ENCODE results near the gene AKAP12.

The AKAP12 gene

DNA sequence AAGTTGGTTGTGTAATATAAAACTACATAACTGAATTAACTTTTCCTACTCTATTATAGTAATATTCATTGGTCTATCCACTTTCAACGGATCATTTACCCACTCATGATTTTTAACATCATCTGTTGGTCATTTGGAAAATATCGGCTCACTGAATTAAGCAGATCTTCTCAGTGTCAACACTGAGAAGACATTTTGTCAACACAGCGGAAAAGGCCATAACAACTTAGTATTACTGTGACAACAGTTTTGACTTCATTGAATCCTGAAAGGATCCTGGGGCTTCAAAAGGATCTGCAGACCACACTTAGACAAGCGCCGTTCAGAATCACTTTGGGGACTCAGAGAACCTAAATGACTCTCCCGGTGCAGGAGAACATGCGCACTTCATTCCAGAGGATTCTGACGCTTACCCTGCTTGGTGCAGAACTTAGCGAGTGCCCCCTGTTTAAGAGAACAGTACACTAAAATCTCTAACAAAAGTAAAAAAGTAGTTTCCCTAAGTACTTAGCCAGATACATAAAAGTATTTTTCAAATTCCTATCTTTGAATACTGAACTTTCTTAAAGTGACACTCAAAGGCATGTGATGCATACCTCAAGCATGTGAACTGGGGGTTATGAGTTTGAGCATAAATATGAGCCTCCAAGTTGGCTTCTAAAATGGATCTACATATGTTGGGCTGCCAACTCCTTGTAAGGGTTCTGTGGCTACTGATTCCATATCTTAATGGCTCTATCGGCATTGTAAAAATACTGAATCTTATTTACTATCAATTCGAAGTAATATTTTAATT is 147.6 kb downstream of the AKAP12 start:
- no peak for DNase-seq

- DNase-seq, result no peak
These were observed 148.5 kb downstream of the AKAP12 start for GRCh38 chr6:151388236-151388635.

DNA sequence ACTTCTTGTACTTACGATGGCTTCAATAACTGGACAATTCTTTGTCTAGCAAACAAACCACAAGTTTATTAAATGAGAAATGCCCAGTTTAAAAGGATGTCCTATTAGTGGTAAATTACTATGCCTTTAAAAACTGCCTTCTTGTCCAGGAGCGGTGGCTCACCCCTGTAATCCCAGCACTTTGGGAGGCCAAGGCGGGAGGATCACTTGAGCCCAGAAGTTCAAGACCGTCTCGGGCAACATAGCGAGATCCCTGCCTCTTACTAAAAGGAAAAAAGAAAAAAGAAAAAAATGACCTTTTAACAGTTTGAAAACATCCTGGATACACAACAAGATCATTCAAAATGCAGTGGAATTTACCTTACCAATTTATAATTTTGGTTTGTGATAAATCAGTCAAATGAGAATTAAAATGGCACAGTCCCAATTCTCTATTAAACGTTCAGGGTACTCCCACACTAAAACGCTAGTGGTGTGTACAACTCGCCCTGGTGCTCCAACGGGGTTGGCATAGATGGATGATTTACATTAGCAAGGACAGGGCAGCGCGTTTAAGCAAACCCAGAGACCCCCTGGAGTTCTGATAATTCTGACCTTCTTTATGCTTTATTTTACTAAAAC is 149.3 kb downstream of the AKAP12 start:
- peak; percentile 27 for DNase-seq

DNA sequence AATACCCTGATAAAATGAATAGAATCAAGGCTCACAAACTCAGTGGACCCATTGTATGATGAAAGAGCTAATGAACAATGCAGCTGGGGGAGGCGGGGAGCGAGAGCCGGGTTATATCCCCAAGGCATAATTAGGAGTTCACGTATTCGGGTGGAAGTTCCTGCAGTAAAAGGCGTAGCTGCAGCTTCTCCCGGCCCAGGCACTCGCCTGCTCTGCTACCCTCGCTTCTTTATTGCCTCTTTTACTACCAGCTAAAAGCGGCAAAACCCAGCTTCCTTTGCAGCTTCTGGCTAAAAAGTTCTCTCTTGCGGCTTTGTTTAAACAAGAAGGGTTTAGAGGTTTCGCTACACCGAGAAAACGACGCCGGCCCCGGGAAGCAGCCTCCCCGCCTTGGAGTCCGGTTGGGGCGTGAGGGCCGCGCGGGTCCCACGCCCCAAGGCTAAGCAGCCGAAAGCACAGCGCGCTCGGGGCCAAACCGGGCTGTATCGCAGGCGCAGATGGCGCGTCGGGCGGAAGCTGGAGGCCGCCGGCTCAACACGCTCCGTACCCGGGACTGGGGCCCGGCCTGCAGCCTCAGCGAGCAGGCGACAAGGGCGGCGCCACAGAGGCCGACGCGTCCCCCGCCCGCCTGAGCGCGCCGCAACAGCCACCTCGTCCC is 150.0 kb downstream of the AKAP12 start:
- peak; percentile 27 for DNase-seq

DNA sequence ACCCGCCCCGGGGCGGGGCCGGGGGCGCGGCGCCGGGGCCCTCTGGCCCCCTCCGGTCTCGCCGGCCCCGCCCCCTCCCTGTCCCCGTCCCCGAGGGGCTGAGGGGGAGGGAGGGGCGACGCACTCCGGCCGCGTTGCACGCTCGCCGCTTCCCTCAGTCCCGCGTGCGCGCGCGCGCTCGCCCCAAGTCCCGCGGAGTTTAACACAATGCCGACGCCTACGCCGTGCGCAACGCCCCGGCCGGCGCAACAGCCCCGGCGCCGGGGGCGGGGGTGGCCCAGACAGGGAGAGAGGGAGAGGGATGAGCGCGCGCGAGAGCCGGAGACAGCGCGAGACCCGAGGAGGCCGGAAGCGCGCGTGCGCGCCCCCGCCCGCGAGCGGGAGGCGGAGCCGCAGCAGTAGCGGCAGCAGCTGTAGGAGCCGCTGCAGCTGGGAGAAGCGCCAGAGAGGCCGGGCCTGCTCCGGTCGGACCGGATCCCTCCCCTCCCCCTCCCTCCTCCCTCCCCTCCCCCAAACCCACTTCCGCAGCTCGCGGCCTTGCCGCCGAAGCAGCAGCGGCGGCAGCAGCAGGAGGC is 150.6 kb downstream of the AKAP12 start:
- peak; percentile 87 for DNase-seq

DNA sequence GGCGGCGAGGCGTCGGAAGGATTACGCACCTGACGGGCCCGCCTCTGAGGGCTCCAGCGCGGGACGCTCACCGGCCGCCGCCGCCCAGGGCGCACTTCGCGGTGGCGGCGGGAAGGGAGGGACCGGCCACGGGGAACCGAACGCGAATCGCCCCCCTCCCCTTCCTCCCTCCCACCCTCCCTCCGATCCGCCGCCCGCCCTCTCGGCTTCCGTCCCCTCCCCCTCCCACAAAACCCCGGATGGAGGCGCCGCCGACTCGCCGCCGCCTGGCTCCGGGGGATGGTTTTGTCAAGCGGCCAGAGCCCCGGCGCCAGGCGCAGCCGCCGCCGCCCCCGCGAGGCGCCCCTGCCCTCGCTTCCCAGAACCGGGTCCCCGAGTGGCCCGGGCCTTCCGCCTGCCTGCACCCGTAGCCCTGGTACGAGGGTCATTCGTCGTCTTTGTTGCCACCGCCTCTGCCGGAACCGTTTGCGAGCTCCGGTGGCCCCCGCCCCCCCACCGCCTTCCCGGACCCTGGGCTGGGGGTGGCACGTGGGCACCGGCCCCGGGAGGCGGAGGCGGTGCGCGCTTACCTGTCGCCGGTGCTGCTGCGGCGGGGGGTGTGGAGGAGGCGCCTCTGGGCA is 151.2 kb downstream of the AKAP12 start:
- DNase-seq, result peak; percentile 28

DNA sequence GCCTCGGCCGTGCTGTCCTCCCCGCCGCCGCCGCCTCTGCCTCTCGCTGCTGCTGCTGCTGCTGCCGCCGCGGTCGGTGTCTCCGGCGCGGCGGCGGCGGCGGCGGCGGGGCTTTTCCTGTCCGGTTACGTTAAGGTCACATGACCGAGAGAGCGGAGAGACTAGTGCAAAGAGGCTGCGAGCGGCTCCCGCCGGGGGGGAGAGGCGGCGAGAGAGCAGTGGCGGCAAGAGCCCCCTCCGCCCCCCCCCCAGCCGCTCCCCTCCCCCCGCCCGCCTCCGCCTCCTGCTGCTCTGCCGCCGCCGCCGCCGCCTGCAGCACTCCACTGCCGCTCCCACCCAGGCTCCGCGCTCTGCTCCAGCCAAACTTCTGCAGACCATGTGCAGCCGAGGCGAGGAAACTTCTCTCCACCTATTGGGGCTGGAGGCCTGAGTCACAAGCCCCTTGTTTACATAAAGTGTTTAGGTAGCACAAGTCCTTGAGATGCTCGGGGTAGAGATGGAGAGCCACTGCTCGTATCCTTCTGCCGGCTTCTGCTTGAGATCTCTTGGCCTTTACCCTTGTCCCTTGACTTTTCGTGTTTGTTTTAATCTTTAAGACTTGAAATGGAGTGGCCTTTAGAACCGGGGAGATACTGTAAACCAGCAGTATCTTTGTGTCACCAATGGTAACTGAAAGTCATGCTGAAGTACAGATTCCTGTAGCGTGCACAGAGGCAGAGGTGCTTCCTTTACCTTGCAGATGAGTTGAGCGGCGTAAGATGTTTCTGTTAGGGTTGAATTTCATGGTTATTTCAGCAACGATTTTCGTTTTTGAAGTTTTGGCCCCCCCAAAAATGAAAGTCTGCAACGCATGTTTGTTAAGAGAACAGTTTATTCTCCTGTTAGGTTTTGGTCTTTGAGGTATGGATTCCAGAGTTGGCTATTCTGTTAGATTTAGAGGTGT is 152.0 kb downstream of the AKAP12 start, which contains the start of gene ZBTB2:
Gene ZBTB2 (minus strand): TSS at position 89 of the 943 bp plus-strand sequence. CDS start 17,922 bp downstream, outside the sequence.
- no peak for DNase-seq

DNA sequence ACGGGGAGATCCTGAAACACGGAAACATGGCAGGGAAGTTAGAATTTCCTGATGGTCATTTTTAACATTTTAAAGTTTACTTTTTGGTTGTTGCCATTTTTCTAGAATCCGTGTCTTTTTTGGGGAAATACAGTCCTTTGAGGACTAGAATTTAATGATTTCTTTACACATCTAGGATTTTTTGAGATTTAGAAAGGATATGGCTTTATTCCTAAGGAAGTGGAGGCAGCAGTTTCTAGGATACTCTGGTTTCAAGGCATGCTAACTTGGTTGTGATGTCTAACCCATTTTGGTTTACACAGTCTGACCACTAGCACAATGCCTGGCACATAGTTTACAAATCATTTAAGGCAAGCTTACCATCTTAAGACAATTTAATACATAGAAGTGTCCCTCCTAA is 152.7 kb downstream of the AKAP12 start:
- DNase-seq, result no peak

- no peak for DNase-seq
These were observed 153.6 kb downstream of the AKAP12 start for GRCh38 chr6:151393410-151393809.

DNA sequence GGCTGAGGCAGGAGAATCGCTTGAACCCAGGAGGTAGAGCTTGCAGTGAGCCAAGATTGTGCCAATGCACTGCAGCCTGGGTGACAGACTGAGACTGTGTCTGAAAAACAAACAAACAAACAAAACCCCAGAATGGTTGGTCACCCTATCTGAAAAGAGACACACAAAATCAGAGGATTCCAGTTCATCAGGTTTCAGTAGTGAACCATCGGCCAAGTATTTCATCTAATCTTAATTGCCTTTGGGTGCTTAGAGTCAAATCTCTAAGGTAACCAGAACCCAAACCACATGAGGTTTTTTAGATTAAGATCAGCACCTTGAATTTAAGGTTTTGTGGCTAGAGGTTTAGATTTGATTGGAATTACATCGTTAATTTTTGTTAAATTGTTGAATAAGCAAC is 159.9 kb downstream of the AKAP12 start:
- no peak for DNase-seq

GRCh38 chr6:151400473-151400872 is 160.7 kb downstream of the AKAP12 start:
- DNase-seq, result no peak

DNA sequence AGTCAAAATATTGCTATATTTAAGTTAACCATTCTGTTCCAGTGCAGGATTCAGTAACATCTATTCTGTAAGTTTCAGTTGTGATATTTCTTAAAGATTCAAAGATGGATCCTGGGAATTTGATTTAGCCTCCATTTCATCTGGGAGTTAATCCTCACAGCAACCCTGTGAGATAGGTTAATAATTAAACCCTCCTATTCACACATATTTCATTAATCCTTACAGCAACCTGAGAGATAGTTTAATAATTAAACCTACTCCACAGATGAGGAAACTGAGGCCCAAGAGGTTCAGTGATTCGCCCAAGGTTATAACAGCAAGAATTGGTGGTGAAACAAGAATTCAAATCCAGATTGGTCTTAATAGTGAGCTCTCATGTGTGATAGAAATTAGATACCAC is 162.5 kb downstream of the AKAP12 start:
- DNase-seq, result no peak

GRCh38 chr6:151403919-151404308 is 164.1 kb downstream of the AKAP12 start:
- no peak for DNase-seq

All from NCI-H1694 (cell line).